Effector CD4-positive, alpha-beta T cell (primary cell): ENCODE results near the gene R3HCC1L.

Experiments
- DNase-seq: peaks from one replicate; pipeline ENCODE4 v3.0.0-alpha.2; 2020
- total RNA-seq: gene quantifications from one replicate; lab custom pipeline; 2026; lab: John Stamatoyannopoulos, UW

R3HCC1L gene
- total RNA-seq = 38.3 reads per million, percentile 62 among the genes with 10 or more reads in this experiment

GRCh38 chr10:98134431-98135221 lies at the start of gene R3HCC1L:
Gene R3HCC1L (plus strand): TSS chr10:98134657. CDS start chr10:98208115, 73,458 bp downstream.
- peak; percentile 89 for DNase-seq

- no peak for DNase-seq
These were observed 49.2 kb upstream of the R3HCC1L start for GRCh38 chr10:98085238-98085637.

GRCh38 chr10:98086837-98087708 lies 47.4 kb upstream of the R3HCC1L start:
- no peak for DNase-seq

- DNase-seq = no peak
These were observed 46.1 kb upstream of the R3HCC1L start for GRCh38 chr10:98088186-98088971.

GRCh38 chr10:98090822-98091221 lies 43.6 kb upstream of the R3HCC1L start:
- no peak for DNase-seq

GRCh38 chr10:98096316-98096715 lies 38.1 kb upstream of the R3HCC1L start:
- no peak for DNase-seq

- DNase-seq = no peak
These were observed 37.7 kb upstream of the R3HCC1L start for GRCh38 chr10:98096731-98097130.

GRCh38 chr10:98097175-98097574 lies 37.3 kb upstream of the R3HCC1L start:
- DNase-seq = no peak

- DNase-seq = no peak
These were observed 36.8 kb upstream of the R3HCC1L start for GRCh38 chr10:98097616-98098015.

- no peak for DNase-seq
These were observed 36.2 kb upstream of the R3HCC1L start for GRCh38 chr10:98098247-98098646.

- DNase-seq = no peak
These were observed 34.0 kb upstream of the R3HCC1L start for GRCh38 chr10:98100476-98100875.

GRCh38 chr10:98101366-98101765 lies 33.1 kb upstream of the R3HCC1L start:
- no peak for DNase-seq

GRCh38 chr10:98104125-98104524 lies 30.3 kb upstream of the R3HCC1L start:
- DNase-seq = no peak

- DNase-seq = no peak
These were observed 27.9 kb upstream of the R3HCC1L start for GRCh38 chr10:98106531-98106930.

GRCh38 chr10:98107644-98108430 lies 26.6 kb upstream of the R3HCC1L start:
- no peak for DNase-seq

- DNase-seq = no peak
These were observed 24.1 kb upstream of the R3HCC1L start for GRCh38 chr10:98110356-98110755.

GRCh38 chr10:98115031-98115787 lies 19.2 kb upstream of the R3HCC1L start:
- no peak for DNase-seq

- DNase-seq = no peak
These were observed 14.6 kb upstream of the R3HCC1L start for GRCh38 chr10:98119891-98120290.

- DNase-seq = no peak
These were observed 8.4 kb upstream of the R3HCC1L start for GRCh38 chr10:98125940-98126631.

- no peak for DNase-seq
These were observed 5.7 kb upstream of the R3HCC1L start for GRCh38 chr10:98128802-98129201.

GRCh38 chr10:98131619-98132018 lies 2.8 kb upstream of the R3HCC1L start:
- DNase-seq = no peak
